AG04450 (cell line): ENCODE measurements around the gene OPA1. TPM values are rescaled to one million over a fixed set of nuclear protein-coding genes. Genes with fewer than 3 reads are reported as not detected.

Source experiments
- CTCF ChIA-PET: fragments of 300-600, 350-600 bp; formaldehyde crosslinking; extraction: SDS; loops from one replicate; lab custom pipeline; 2022; ENCODE audit warnings: antibody characterized with exemption, inconsistent platforms; lab: Charles Lee
- POLR2A ChIA-PET: fragments of 350-600 bp; formaldehyde crosslinking; extraction: SDS; loops from one replicate; lab custom pipeline; 2021; ENCODE audit warnings: antibody characterized with exemption, inconsistent platforms; lab: Yijun Ruan, JAX
- DNase-seq: peaks from one replicate; pipeline ENCODE4 v3.0.0-alpha.2; 2011; ENCODE audit warnings: low read depth, low spot score
- H3K27ac ChIP-seq: one replicate; pipeline ENCODE4 v1.5.1; 2012; ENCODE audit warnings: low read depth, low read length, control low read depth
- H3K27me3 ChIP-seq: one replicate; pipeline ENCODE4 v1.6.0; 2012; ENCODE audit warnings: low read length; ENCODE audit not compliant: control insufficient read depth, insufficient read depth
- H3K4me3 ChIP-seq: 2 replicates; pipeline ENCODE4 v1.5.1; 2011; ENCODE audit warnings: mild to moderate bottlenecking, low read depth, low read length, control low read depth
- H3K9me3 ChIP-seq: 2 replicates; pipeline ENCODE4 v1.5.1; 2012; ENCODE audit warnings: low read length; ENCODE audit not compliant: control insufficient read depth, insufficient read depth
- CTCF ChIP-seq: IDR thresholded peaks from 2 replicates; pipeline ENCODE4 v1.5.1; 2011; ENCODE audit warnings: low read depth, low read length, control low read depth, inconsistent platforms
- polyA plus RNA-seq: library from polyadenylated mRNA; depleted of rRNA; stranded (reverse); fragments of >200 nt; gene quantifications from 2 replicates; pipeline ENCODE4 v1.2.3, GENCODE V29; 2011

The OPA1 gene
- polyA plus RNA-seq, 1 experiment: 52.1 TPM

GRCh38 chr3:193681631-193682030 lies 88.6 kb downstream of the OPA1 start:
- CTCF ChIA-PET: interaction anchor here (1.9 to 2.8 kb wide), 2 partner anchors 16 to 634 kb away, joined by 8 to 12 read pairs; no protein-coding TSS in a partner anchor
- H3K4me3 ChIP-seq: no peak overlapping the region
- H3K27me3 ChIP-seq: no peaks in the 10 kb centered on the region
- POLR2A ChIA-PET: no interaction called here
- DNase-seq: no peak
- H3K27ac ChIP-seq: no peak overlapping the region
- no peak for TF ChIP-seq CTCF
- H3K9me3 ChIP-seq: no peaks in the 10 kb centered on the region

DNA sequence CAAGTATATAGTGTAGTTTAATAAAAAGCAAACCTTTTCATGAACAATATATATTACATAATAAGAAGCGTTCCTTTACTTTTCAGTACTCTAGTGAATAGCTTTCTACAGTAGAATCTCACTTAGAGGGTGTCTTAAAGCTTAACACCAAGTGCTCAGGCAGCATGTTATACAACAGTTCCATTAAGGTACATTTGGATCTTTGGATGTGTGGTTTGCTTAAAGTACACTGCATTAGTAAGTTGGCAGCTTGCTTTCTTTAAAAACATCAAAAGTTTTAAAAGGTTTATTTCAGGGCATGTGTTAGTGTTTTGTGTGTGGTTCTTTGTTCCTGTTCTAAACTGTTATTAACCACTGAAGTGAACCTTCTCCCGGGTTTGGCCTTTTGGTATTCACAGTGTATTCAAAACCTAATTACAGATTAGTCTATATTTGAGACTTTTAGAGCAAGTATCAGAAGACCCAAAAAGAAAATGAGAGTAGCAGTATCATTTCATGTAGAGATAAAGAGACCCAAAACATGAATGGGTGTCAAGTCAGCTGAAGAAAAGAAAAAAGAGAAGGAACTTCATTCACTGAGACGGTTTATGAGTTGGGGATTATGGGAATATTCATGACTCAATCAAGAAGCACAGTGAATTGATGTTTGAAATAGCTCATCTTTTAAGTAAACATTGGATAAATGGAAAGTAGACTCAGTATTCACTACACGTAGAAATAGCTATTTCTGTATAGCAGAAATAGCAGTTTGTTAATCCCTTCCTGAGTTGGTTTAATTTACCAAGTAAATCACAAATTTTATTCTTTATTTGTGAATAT lies 93.9 kb downstream of the OPA1 start:
- no peaks in the 10 kb centered on the region for H3K27me3 ChIP-seq
- TF ChIP-seq CTCF: no peak
- no peak overlapping the region for H3K27ac ChIP-seq
- no peak for DNase-seq
- H3K9me3 ChIP-seq: no peaks in the 10 kb centered on the region
- POLR2A ChIA-PET: no interaction called here
- no peak overlapping the region for H3K4me3 ChIP-seq
- CTCF ChIA-PET: interaction anchor here (1.2 to 1.4 kb wide), 2 partner anchors 23 to 629 kb away, joined by 4 read pairs; no protein-coding TSS in a partner anchor

GRCh38 chr3:193688834-193689714 lies 96.1 kb downstream of the OPA1 start:
- no peak for DNase-seq
- no peak overlapping the region for H3K27ac ChIP-seq
- POLR2A ChIA-PET: no interaction called here
- H3K9me3 ChIP-seq: no peaks in the 10 kb centered on the region
- no peak overlapping the region for H3K4me3 ChIP-seq
- CTCF ChIA-PET: interaction anchor here (1.0 to 1.3 kb wide), 2 partner anchors 24 to 627 kb away, joined by 4 read pairs; no protein-coding TSS in a partner anchor
- TF ChIP-seq CTCF: no peak
- H3K27me3 ChIP-seq: no peaks in the 10 kb centered on the region

GRCh38 chr3:193693774-193694173 lies 100.8 kb downstream of the OPA1 start:
- no peak overlapping the region for H3K27ac ChIP-seq
- ChIA-PET CTCF (interaction anchor here (0.9 kb wide), 1 partner anchor 28 kb away, joined by 5 read pairs; no protein-coding TSS in a partner anchor), POLR2A (no interaction called here)
- no peaks in the 10 kb centered on the region for H3K27me3 ChIP-seq
- no peak overlapping the region for H3K4me3 ChIP-seq
- DNase-seq: no peak
- no peak for TF ChIP-seq CTCF
- H3K9me3 ChIP-seq: no peaks in the 10 kb centered on the region
